AG04450 (cell line): ENCODE data around the gene PDLIM4. TPM values are rescaled to one million over a fixed set of nuclear protein-coding genes. Genes with fewer than 3 reads are reported as not detected.

Experiments
- CTCF ChIA-PET: fragments of 300-600, 350-600 bp; formaldehyde crosslinking; extraction: SDS; loops from one replicate; lab custom pipeline; 2022; ENCODE audit warnings: antibody characterized with exemption, inconsistent platforms; lab: Charles Lee
- POLR2A ChIA-PET: fragments of 350-600 bp; formaldehyde crosslinking; extraction: SDS; loops from one replicate; lab custom pipeline; 2021; ENCODE audit warnings: antibody characterized with exemption, inconsistent platforms; lab: Yijun Ruan, JAX
- DNase-seq: peaks from one replicate; pipeline ENCODE4 v3.0.0-alpha.2; 2011; ENCODE audit warnings: low read depth, low spot score
- H3K27ac ChIP-seq: one replicate; pipeline ENCODE4 v1.5.1; 2012; ENCODE audit warnings: low read depth, low read length, control low read depth
- H3K27me3 ChIP-seq: one replicate; pipeline ENCODE4 v1.6.0; 2012; ENCODE audit warnings: low read length; ENCODE audit not compliant: control insufficient read depth, insufficient read depth
- H3K4me3 ChIP-seq: 2 replicates; pipeline ENCODE4 v1.5.1; 2011; ENCODE audit warnings: mild to moderate bottlenecking, low read depth, low read length, control low read depth
- H3K9me3 ChIP-seq: 2 replicates; pipeline ENCODE4 v1.5.1; 2012; ENCODE audit warnings: low read length; ENCODE audit not compliant: control insufficient read depth, insufficient read depth
- CTCF ChIP-seq: IDR thresholded peaks from 2 replicates; pipeline ENCODE4 v1.5.1; 2011; ENCODE audit warnings: low read depth, low read length, control low read depth, inconsistent platforms
- polyA plus RNA-seq: library from polyadenylated mRNA; depleted of rRNA; stranded (reverse); fragments of >200 nt; gene quantifications from 2 replicates; pipeline ENCODE4 v1.2.3, GENCODE V29; 2011

PDLIM4 gene
- polyA plus RNA-seq, 1 experiment, result 43.4 TPM

GRCh38 chr5:132268769-132269551, 11.5 kb downstream of the PDLIM4 start:
- Histone ChIP-seq H3K4me3 (no peak overlapping the region), H3K27me3 (no peaks in the 10 kb centered on the region), H3K9me3 (no peaks in the 10 kb centered on the region; the same call in 1 of the 2 replicates), H3K27ac (peak overlapping the region; percentile 84)
- CTCF ChIA-PET, result interaction anchor here (1.3 to 1.6 kb wide), 3 partner anchors 13 to 78 kb away, joined by 3 to 5 read pairs (median 3); no protein-coding TSS in a partner anchor
- no peak for TF ChIP-seq CTCF
- POLR2A ChIA-PET, result interaction anchor here (1.2 to 1.5 kb wide), 2 partner anchors 11 to 25 kb away, joined by 4 to 5 read pairs; partner anchors contain the start of gene SLC22A4
- DNase-seq, result no peak

GRCh38 chr5:132269635-132270334, 12.3 kb downstream of the PDLIM4 start:
- ChIA-PET CTCF (interaction anchor here (1.6 kb wide), 1 partner anchor 79 kb away, joined by 5 read pairs; no protein-coding TSS in a partner anchor), POLR2A (interaction anchor here (1.2 to 1.5 kb wide), 2 partner anchors 10 to 24 kb away, joined by 4 to 5 read pairs; partner anchors contain the start of gene SLC22A4)
- no peak for TF ChIP-seq CTCF
- peak overlapping the region; percentile 84 for H3K27ac ChIP-seq
- no peak for DNase-seq
- no peak overlapping the region for H3K4me3 ChIP-seq
- H3K27me3 ChIP-seq, result no peaks in the 10 kb centered on the region
- no peaks in the 10 kb centered on the region; the same call in 1 of the 2 replicates for H3K9me3 ChIP-seq

GRCh38 chr5:132270335-132270665, 12.8 kb downstream of the PDLIM4 start:
- no peak for TF ChIP-seq CTCF
- CTCF ChIA-PET, result no interaction called here
- POLR2A ChIA-PET, result no interaction called here
- Histone ChIP-seq H3K27me3 (no peaks in the 10 kb centered on the region), H3K9me3 (no peaks in the 10 kb centered on the region; the same call in 1 of the 2 replicates), H3K4me3 (no peak overlapping the region), H3K27ac (no peak overlapping the region)
- no peak for DNase-seq

- DNase-seq, result no peak
- Histone ChIP-seq H3K27me3 (no peaks in the 10 kb centered on the region), H3K27ac (no peak overlapping the region), H3K9me3 (no peaks in the 10 kb centered on the region; the same call in 1 of the 2 replicates), H3K4me3 (no peak overlapping the region)
- POLR2A ChIA-PET, result interaction anchor here (2.3 kb wide), 1 partner anchor 23 kb away, joined by 6 read pairs; the partner anchor contains the start of gene SLC22A4
- CTCF ChIA-PET, result no interaction called here
- no peak for TF ChIP-seq CTCF
These were observed 13.2 kb downstream of the PDLIM4 start for GRCh38 chr5:132270706-132271105.
